NCI-H1048 (cell line): Measurements from ENCODE around the gene EGFL6.
"Not testable (repeated sequence)": the region's sequence is repeated elsewhere in the genome, so short reads cannot be mapped to it uniquely, and the experiment has no call there.

ENCODE experiments used
- DNase-seq: peaks from one replicate; lab custom pipeline; 2025; lab: John Stamatoyannopoulos, UW

Gene EGFL6

GRCh38 chrX:13590914-13591313 lies 21.5 kb downstream of the EGFL6 start:
- DNase-seq, result no peak

- DNase-seq, result no peak
Measured at GRCh38 chrX:13597874-13598273, 28.5 kb downstream of the EGFL6 start.

- DNase-seq, result no peak
Measured at GRCh38 chrX:13598877-13599276, 29.5 kb downstream of the EGFL6 start.

- DNase-seq, result no peak
Measured at GRCh38 chrX:13599491-13599890, 30.1 kb downstream of the EGFL6 start.

GRCh38 chrX:13605611-13606010 lies 36.2 kb downstream of the EGFL6 start:
- no peak for DNase-seq

GRCh38 chrX:13607331-13607995 lies 38.1 kb downstream of the EGFL6 start:
- no peak for DNase-seq

- DNase-seq, result no peak
Measured at GRCh38 chrX:13607996-13608365, 38.6 kb downstream of the EGFL6 start.

GRCh38 chrX:13614154-13614553 lies 44.8 kb downstream of the EGFL6 start:
- no peak for DNase-seq

- no peak for DNase-seq
Measured at GRCh38 chrX:13620207-13620606, 50.8 kb downstream of the EGFL6 start.

GRCh38 chrX:13622401-13622964 lies 53.1 kb downstream of the EGFL6 start:
- no peak for DNase-seq

- DNase-seq, result no peak
Measured at GRCh38 chrX:13627306-13627705, 57.9 kb downstream of the EGFL6 start.

GRCh38 chrX:13637224-13637623 lies 67.8 kb downstream of the EGFL6 start:
- not testable (repeated sequence) for DNase-seq

GRCh38 chrX:13638021-13638420 lies 68.6 kb downstream of the EGFL6 start:
- no peak for DNase-seq

GRCh38 chrX:13638826-13639225 lies 69.4 kb downstream of the EGFL6 start:
- DNase-seq, result no peak

GRCh38 chrX:13641684-13642083 lies 72.3 kb downstream of the EGFL6 start:
- not testable (repeated sequence) for DNase-seq

GRCh38 chrX:13645464-13646153 lies 76.2 kb downstream of the EGFL6 start:
- no peak for DNase-seq

GRCh38 chrX:13646154-13646549 lies 76.8 kb downstream of the EGFL6 start:
- DNase-seq, result no peak

GRCh38 chrX:13647709-13648212 lies 78.4 kb downstream of the EGFL6 start:
- no peak for DNase-seq

GRCh38 chrX:13648336-13648735 lies 78.9 kb downstream of the EGFL6 start:
- not testable (repeated sequence) for DNase-seq

GRCh38 chrX:13649838-13650237 lies 80.4 kb downstream of the EGFL6 start:
- DNase-seq, result no peak

GRCh38 chrX:13650318-13650717 lies 80.9 kb downstream of the EGFL6 start:
- no peak for DNase-seq

- DNase-seq, result no peak
Measured at GRCh38 chrX:13651150-13651549, 81.7 kb downstream of the EGFL6 start.

- no peak for DNase-seq
Measured at GRCh38 chrX:13652287-13652793, 82.9 kb downstream of the EGFL6 start.
